HEK293T (cell line): ENCODE measurements around the gene HSD17B11.
"Not testable (repeated sequence)": the region's sequence is repeated elsewhere in the genome, so short reads cannot be mapped to it uniquely, and the experiment has no call there.

ENCODE experiments used
- BHLHE40 ChIP-seq: fragments of 450-650 bp; IDR thresholded peaks from 2 replicates; pipeline ENCODE4 v1.6.1; 2016; ENCODE audit warnings: mild to moderate bottlenecking, moderate library complexity, borderline replicate concordance
- FOXA1 ChIP-seq: fragments of 450-650 bp; IDR thresholded peaks from 2 replicates; pipeline ENCODE4 v1.6.1; 2016; ENCODE audit warnings: mild to moderate bottlenecking
- LEF1 ChIP-seq: fragments of 450-650 bp; IDR thresholded peaks from 2 replicates; pipeline ENCODE4 v1.6.1; 2017; ENCODE audit warnings: mild to moderate bottlenecking, borderline replicate concordance

DNA sequence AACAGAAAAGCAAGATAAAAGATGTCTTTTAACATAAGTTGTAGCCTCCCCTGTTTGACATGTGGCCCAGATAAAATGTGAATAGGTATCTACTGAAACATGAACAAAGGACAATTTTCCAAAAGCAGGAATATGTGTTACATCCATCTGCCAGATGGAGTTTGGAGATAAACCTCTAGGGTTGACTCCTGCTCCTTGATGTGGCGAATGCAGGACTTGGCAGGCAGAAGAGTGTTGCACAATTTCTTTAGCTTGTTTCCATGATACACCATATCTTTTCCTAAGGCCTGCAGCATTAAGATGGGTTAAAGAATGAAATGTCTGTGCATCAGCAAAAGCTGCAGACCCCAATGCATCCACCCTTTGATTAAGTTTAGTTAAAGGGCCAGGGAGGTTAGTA is 12.7 kb upstream of the HSD17B11 start:
- TF ChIP-seq LEF1, BHLHE40, FOXA1: not testable (repeated sequence)
